Activated CD8-positive, alpha-beta memory T cell treated with anti-CD3 and anti-CD28 coated beads for 1 hour (primary cell): ENCODE results near the gene ATXN7L1.
"Not testable (repeated sequence)": the region's sequence is repeated elsewhere in the genome, so short reads cannot be mapped to it uniquely, and the experiment has no call there.

Experiments used
- DNase-seq, 2 donors: peaks; one replicate each; pipeline ENCODE4 v3.0.0-alpha.2; 2020; ENCODE audit warnings: low read depth in 1 of 2; ENCODE audit errors: extremely low read depth in 1 of 2

Gene ATXN7L1

GRCh38 chr7:105894131-105894530, 17.7 kb upstream of the ATXN7L1 start:
- DNase-seq: no peak

GRCh38 chr7:105892387-105892786, 16.0 kb upstream of the ATXN7L1 start:
- no peak for DNase-seq

GRCh38 chr7:105890290-105890997, 14.0 kb upstream of the ATXN7L1 start:
- DNase-seq: no peak

- no peak for DNase-seq
Measured at GRCh38 chr7:105887569-105888189, 11.3 kb upstream of the ATXN7L1 start.

- no peak for DNase-seq
Measured at GRCh38 chr7:105886776-105887175, 10.4 kb upstream of the ATXN7L1 start.

- DNase-seq: no peak
Measured at GRCh38 chr7:105885387-105886111, 9.2 kb upstream of the ATXN7L1 start.

- DNase-seq: not testable (repeated sequence)
Measured at GRCh38 chr7:105883179-105883578, 6.8 kb upstream of the ATXN7L1 start.

GRCh38 chr7:105881439-105881838, 5.0 kb upstream of the ATXN7L1 start:
- no peak for DNase-seq

GRCh38 chr7:105880571-105881330, 4.4 kb upstream of the ATXN7L1 start:
- DNase-seq: no peak

GRCh38 chr7:105879782-105880181, 3.4 kb upstream of the ATXN7L1 start:
- no peak for DNase-seq

- no peak for DNase-seq
Measured at GRCh38 chr7:105878746-105879605, 2.6 kb upstream of the ATXN7L1 start.

- no peak for DNase-seq
Measured at GRCh38 chr7:105877736-105878135, 1.3 kb upstream of the ATXN7L1 start.

- DNase-seq: no peak
Measured at GRCh38 chr7:105876964-105877601, 684 bp upstream of the ATXN7L1 start.

GRCh38 chr7:105875505-105875904, 894 bp downstream of the ATXN7L1 start:
- DNase-seq: no peak

GRCh38 chr7:105874055-105874454, 2.3 kb downstream of the ATXN7L1 start:
- no peak for DNase-seq

- DNase-seq: no peak
Measured at GRCh38 chr7:105872491-105872890, 3.9 kb downstream of the ATXN7L1 start.

GRCh38 chr7:105871142-105871541, 5.3 kb downstream of the ATXN7L1 start:
- DNase-seq: no peak

GRCh38 chr7:105866102-105866801, 10.1 kb downstream of the ATXN7L1 start:
- no peak for DNase-seq

GRCh38 chr7:105863876-105864275, 12.5 kb downstream of the ATXN7L1 start:
- DNase-seq: no peak
